ENCODE measurements around the gene AGRN. TPM values are rescaled to one million over a fixed set of nuclear protein-coding genes. Genes with fewer than 3 reads are reported as not detected.

Gene AGRN
- total RNA-seq, 1 experiment from 2014 or later = 184 TPM

GRCh38 chr1:1001057-1001783 is 18.7 kb upstream of the AGRN start:
- POLR2A ChIA-PET = interaction anchor here (1.4 to 2.9 kb wide), 2 partner anchors 13 to 18 kb away, joined by 8 to 11 read pairs; partner anchors contain the start of genes AGRN and ISG15
- peak overlapping the region; percentile 70 for H3K4me3 Mint-ChIP-seq
- CTCF ChIA-PET = interaction anchor here (0.6 to 4.1 kb wide), 18 partner anchors 9 to 338 kb away, joined by 3 to 47 read pairs (median 8); partner anchors contain the start of genes AGRN, ISG15, PERM1 and PLEKHN1
- H3K36me3 Mint-ChIP-seq = no peaks in the 10 kb centered on the region
- H3K4me1 Mint-ChIP-seq = peaks cover 15% of the 10 kb centered on the region
- ATAC-seq (no peak), DNase-seq (ENCODE audit: low spot score) (no peak)
- H3K27me3 Mint-ChIP-seq (ENCODE audit: low read depth) = peaks cover 72% of the 10 kb centered on the region
- no peak overlapping the region for H3K27ac Mint-ChIP-seq
- TF ChIP-seq, protein P1, sequence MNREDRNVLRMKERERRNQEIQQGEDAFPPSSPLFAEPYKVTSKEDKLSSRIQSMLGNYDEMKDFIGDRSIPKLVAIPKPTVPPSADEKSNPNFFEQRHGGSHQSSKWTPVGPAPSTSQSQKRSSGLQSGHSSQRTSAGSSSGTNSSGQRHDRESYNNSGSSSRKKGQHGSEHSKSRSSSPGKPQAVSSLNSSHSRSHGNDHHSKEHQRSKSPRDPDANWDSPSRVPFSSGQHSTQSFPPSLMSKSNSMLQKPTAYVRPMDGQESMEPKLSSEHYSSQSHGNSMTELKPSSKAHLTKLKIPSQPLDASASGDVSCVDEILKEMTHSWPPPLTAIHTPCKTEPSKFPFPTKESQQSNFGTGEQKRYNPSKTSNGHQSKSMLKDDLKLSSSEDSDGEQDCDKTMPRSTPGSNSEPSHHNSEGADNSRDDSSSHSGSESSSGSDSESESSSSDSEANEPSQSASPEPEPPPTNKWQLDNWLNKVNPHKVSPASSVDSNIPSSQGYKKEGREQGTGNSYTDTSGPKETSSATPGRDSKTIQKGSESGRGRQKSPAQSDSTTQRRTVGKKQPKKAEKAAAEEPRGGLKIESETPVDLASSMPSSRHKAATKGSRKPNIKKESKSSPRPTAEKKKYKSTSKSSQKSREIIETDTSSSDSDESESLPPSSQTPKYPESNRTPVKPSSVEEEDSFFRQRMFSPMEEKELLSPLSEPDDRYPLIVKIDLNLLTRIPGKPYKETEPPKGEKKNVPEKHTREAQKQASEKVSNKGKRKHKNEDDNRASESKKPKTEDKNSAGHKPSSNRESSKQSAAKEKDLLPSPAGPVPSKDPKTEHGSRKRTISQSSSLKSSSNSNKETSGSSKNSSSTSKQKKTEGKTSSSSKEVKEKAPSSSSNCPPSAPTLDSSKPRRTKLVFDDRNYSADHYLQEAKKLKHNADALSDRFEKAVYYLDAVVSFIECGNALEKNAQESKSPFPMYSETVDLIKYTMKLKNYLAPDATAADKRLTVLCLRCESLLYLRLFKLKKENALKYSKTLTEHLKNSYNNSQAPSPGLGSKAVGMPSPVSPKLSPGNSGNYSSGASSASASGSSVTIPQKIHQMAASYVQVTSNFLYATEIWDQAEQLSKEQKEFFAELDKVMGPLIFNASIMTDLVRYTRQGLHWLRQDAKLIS (CRISPR knock-in tag; IDR thresholded peaks at IDR 0.05; ENCODE audit: borderline replicate concordance) = no peak
- 0 out of 2 replicates have a peak, but pooled peaks have one; percentile 57 for TF ChIP-seq MAX (CRISPR knock-in tag; IDR thresholded peaks at IDR 0.05)
- no peaks in the 10 kb centered on the region for H3K9me3 Mint-ChIP-seq

DNA sequence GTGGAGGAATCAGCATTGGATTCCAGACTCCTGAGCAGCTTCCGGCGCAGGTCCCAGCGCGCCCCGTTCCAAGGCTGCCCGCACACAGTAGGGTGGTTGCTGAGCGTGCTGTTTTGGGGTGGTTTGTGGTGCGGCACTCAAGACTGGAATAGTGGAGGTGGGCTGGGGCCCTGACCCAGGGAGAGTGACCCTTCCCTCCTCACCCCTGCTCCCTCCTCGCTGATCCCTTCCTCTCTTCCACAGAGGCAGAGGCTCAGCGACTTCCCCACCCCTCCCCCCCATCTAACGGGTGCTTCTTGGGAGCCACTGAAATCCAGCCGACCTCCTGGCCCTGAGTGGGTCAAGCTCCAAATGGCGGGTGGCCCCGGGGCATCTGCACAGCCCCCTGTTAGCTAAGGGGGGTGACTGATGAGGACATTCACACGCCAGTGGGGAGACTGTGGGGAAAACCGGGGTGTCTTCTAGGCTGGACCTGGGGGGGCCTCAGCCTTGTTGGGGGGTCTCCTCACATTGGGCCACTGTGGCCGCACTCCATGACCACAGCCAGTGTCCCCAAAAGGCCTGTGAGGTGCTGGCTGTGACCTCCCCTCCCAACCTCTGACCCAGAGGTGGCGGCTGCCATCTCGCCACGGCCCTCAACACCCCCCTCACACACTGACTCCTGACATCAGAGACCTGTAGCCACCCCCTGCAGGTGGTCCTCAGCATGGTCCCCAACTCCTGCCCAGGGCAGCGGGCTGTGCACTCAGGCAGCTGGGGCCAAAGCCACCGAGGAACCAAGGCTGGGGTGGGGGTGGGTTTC is 16.1 kb upstream of the AGRN start:
- ChIA-PET CTCF (interaction anchor here (0.5 to 3.2 kb wide), 7 partner anchors 10 to 243 kb away, joined by 3 to 36 read pairs (median 4); partner anchors contain the start of gene ISG15), POLR2A (interaction anchor here (0.6 to 1.0 kb wide), 2 partner anchors 10 to 790 kb away, joined by 3 read pairs; partner anchors contain the start of gene ISG15)
- no peak overlapping the region for H3K27ac Mint-ChIP-seq
- TF ChIP-seq, protein P2, sequence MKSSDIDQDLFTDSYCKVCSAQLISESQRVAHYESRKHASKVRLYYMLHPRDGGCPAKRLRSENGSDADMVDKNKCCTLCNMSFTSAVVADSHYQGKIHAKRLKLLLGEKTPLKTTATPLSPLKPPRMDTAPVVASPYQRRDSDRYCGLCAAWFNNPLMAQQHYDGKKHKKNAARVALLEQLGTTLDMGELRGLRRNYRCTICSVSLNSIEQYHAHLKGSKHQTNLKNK (CRISPR knock-in tag; IDR thresholded peaks at IDR 0.05) = no peak
- TF ChIP-seq, protein P3, sequence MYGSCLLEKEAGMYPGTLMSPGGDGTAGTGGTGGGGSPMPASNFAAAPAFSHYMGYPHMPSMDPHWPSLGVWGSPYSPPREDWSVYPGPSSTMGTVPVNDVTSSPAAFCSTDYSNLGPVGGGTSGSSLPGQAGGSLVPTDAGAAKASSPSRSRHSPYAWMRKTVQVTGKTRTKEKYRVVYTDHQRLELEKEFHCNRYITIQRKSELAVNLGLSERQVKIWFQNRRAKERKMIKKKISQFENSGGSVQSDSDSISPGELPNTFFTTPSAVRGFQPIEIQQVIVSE (CRISPR knock-in tag; IDR thresholded peaks at IDR 0.05; ENCODE audit: borderline replicate concordance) = no peak
- TF ChIP-seq FOXJ3 (CRISPR knock-in tag; IDR thresholded peaks at IDR 0.05; ENCODE audit: borderline replicate concordance) (no peak), ZNF219 (CRISPR knock-in tag; IDR thresholded peaks at IDR 0.05; ENCODE audit: borderline replicate concordance) (no peak), SMAD3 (CRISPR knock-in tag; IDR thresholded peaks at IDR 0.05; ENCODE audit: borderline replicate concordance) (no peak), RORB (CRISPR knock-in tag; IDR thresholded peaks at IDR 0.05) (no peak), USF2 (CRISPR knock-in tag; IDR thresholded peaks at IDR 0.05) (no peak), MAX (CRISPR knock-in tag; IDR thresholded peaks at IDR 0.05) (no peak), NFE2L1 (CRISPR knock-in tag; IDR thresholded peaks at IDR 0.05) (no peak)
- TF ChIP-seq, protein P1 (CRISPR knock-in tag; IDR thresholded peaks at IDR 0.05; ENCODE audit: borderline replicate concordance) = no peak
- ATAC-seq (no peak), DNase-seq (ENCODE audit: low spot score) (no peak)
- H3K4me1 Mint-ChIP-seq = peaks cover 14% of the 10 kb centered on the region
- no peak overlapping the region for H3K4me3 Mint-ChIP-seq
- H3K36me3 Mint-ChIP-seq = no peaks in the 10 kb centered on the region
- H3K27me3 Mint-ChIP-seq (ENCODE audit: low read depth) = peaks cover 75% of the 10 kb centered on the region
- H3K9me3 Mint-ChIP-seq = no peaks in the 10 kb centered on the region

Measured in WTC11 (cell line).